Measurements from ENCODE around the gene GPATCH1. TPM values are rescaled to one million over a fixed set of nuclear protein-coding genes. Genes with fewer than 3 reads are reported as not detected.

The GPATCH1 gene
- total and polyA plus RNA-seq, 9 of the 15 experiments (the other 6 are each of a cell fraction or from before 2014, with no cell fraction given) = 3.7 to 9.7 (median 7.7) TPM

DNA sequence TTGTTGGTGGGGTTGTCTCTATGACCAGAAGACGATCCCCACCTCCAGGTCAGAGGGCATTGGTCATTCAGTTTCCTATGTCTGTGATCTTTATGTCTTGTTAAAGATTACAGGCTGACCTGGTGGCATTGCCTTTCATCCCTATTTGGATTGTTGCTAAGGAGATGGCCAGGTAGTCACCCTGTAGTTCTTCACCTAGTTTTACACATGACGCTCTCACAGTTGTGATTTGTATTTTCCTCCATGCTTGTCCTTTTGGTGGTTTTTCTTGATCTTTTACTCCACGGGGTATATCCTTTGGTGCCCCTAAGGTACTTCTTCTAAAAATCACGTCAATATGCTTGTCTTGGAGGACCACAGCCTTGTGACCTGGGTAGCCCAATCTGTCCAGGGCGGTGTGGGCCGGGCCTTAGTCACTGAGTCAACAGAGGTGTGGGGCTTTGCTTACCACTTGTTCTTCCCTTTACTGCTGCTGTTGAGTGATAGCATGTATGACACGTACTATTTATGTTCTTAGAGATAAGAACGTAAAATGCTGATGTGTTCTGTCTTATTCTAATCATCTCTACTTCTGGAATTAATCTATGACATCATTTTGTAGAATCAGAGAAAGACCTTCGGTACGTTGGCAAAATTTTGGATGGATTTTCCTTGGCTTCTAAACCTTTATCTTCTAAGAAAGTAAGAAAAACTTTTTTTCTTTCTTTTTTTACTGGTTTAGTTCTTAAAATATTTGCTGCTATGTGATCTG lies 20.1 kb downstream of the GPATCH1 start (continued):
- TF ChIP-seq, protein P1, sequence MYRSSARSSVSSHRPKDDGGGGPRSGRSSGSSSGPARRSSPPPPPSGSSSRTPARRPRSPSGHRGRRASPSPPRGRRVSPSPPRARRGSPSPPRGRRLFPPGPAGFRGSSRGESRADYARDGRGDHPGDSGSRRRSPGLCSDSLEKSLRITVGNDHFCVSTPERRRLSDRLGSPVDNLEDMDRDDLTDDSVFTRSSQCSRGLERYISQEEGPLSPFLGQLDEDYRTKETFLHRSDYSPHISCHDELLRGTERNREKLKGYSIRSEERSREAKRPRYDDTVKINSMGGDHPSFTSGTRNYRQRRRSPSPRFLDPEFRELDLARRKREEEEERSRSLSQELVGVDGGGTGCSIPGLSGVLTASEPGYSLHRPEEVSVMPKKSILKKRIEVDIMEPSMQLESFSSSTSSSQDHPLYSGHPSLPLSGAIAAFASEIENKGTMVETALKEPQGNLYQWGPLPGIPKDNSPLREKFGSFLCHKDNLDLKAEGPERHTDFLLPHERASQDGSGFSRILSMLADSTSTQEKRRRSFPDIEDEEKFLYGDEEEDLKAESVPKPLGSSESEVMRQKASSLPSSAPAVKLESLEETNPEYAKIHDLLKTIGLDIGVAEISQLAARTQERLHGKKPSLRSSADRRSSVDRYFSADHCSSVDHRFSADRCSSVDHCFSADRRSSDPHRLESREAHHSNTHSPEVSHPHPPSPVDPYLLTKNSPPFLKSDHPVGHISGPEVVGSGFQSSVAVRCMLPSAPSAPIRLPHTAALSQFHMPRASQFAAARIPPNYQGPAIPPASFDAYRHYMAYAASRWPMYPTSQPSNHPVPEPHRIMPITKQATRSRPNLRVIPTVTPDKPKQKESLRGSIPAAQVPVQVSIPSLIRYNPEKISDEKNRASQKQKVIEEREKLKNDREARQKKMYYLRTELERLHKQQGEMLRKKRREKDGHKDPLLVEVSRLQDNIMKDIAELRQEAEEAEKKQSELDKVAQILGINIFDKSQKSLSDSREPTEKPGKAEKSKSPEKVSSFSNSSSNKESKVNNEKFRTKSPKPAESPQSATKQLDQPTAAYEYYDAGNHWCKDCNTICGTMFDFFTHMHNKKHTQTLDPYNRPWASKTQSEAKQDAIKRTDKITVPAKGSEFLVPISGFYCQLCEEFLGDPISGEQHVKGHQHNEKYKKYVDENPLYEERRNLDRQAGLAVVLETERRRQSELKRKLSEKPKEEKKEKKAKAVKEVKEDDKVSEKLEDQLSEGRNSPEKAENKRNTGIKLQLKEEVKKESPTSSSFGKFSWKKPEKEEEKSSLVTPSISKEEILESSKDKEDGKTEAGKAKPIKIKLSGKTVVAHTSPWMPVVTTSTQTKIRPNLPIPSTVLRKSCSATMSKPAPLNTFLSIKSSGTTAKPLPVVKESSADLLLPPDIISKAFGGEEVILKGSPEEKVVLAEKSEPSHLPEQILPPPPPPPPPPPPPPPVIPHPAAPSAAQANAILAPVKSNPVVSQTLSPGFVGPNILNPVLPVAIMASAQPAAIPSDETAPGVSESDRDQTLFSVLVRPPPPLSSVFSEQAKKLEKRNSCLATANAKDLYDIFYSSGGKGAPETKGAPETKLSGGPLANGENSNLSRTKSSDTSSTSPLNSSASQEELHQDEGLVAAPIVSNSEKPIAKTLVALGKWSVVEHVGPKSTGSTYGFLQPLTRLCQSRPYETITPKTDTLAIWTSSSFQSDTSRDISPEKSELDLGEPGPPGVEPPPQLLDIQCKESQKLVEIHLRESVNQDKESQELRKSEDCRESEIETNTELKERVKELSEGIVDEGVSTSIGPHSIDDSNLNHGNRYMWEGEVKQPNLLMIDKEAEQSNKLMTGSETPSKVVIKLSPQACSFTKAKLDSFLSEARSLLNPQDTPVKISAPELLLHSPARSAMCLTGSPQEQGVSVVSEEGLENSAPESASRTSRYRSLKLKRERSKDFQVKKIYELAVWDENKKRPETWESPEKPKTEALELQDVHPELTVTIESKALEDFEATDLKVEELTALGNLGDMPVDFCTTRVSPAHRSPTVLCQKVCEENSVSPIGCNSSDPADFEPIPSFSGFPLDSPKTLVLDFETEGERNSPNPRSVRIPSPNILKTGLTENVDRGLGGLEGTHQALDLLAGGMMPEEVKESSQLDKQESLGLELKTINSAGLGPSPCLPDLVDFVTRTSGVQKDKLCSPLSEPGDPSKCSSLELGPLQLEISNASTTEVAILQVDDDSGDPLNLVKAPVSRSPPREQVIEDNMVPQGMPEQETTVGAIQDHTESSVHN (IDR thresholded peaks at IDR 0.05; ENCODE audit: borderline replicate concordance in 1 of 2, low read depth in 1 of 2) = peak in 1 of 2 experiments; percentile 78; a peak in 2 of 4 replicates
- TF ChIP-seq STAT5A (IDR thresholded peaks at IDR 0.05; ENCODE audit: borderline replicate concordance, low read length) (peak; percentile 63; the same call in 1 of the 2 replicates), ASH1L (IDR thresholded peaks at IDR 0.05; ENCODE audit: borderline replicate concordance, low read depth, partially characterized antibody) (no peak), FOXM1 (IDR thresholded peaks at IDR 0.05; ENCODE audit: low read depth) (peak; percentile 77), FOXM1 (CRISPR knock-in tag; IDR thresholded peaks at IDR 0.05; ENCODE audit: low read depth) (no peak), MXI1 (IDR thresholded peaks at IDR 0.05; ENCODE audit: low read depth, low read length) (no peak), NR2C1 (IDR thresholded peaks at IDR 0.05) (no peak), NR2C1 (tag; IDR thresholded peaks at IDR 0.05) (no peak), PTBP1 (IDR thresholded peaks at IDR 0.05; ENCODE audit: low read depth, low read length) (no peak), MCM7 (IDR thresholded peaks at IDR 0.05) (no peak), MED1 (CRISPR knock-in tag; IDR thresholded peaks at IDR 0.05; ENCODE audit: borderline replicate concordance) (no peak), MBD2 (IDR thresholded peaks at IDR 0.05; ENCODE audit: borderline replicate concordance, low read depth) (no peak), NBN (IDR thresholded peaks at IDR 0.05; ENCODE audit: low read depth) (no peak; the same call in 1 of the 2 replicates), ZNF445 (CRISPR knock-in tag; IDR thresholded peaks at IDR 0.05; ENCODE audit: low read depth) (no peak), CHD1 (IDR thresholded peaks at IDR 0.05; ENCODE audit: low read length) (no peak), RBM14 (IDR thresholded peaks at IDR 0.05; ENCODE audit: borderline replicate concordance, insufficient read depth, low read depth, low read length) (no peak), ZNF431 (CRISPR knock-in tag; IDR thresholded peaks at IDR 0.05) (no peak), SLC30A9 (CRISPR knock-in tag; IDR thresholded peaks at IDR 0.05) (no peak), LARP7 (IDR thresholded peaks at IDR 0.05) (no peak)

All from K562 (cell line).